GM21360 (cell line): ENCODE results near the gene AXIN1.
"Not testable (repeated sequence)": the region's sequence is repeated elsewhere in the genome, so short reads cannot be mapped to it uniquely, and the experiment has no call there.

Experiments used
- ATAC-seq: cut with Tn5 transposase; IDR thresholded peaks from one replicate; pipeline ENCODE4 v1.9.1; 2021; ENCODE audit warnings: mild to moderate bottlenecking, moderate library complexity; ENCODE audit not compliant: unreplicated experiment

Gene AXIN1

GRCh38 chr16:353404-354290, 1.1 kb upstream of the AXIN1 start:
- ATAC-seq = no peak

GRCh38 chr16:351804-352520, 561 bp downstream of the AXIN1 start:
- peak; percentile 35 for ATAC-seq

- no peak for ATAC-seq
These were observed 2.3 kb downstream of the AXIN1 start for GRCh38 chr16:350203-350602.

DNA sequence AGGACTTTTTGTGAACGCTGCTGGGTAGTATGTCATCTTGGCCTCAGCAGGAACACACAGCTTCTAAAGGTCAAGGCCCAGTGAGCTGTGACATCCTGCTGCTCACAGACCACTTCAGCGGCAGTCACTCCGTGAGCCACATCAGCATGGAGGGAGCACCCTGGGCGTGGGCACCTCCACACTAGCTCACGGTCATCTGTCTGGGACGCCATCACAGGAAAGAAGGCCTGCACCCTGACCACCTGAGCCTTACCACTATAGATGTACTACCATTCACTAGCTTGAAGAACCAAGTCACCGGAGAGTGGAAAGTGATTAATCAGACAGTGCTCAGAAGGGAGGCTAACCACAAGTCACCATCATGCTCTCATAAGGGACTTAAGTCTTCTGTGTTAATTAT, 3.3 kb downstream of the AXIN1 start:
- ATAC-seq = no peak

DNA sequence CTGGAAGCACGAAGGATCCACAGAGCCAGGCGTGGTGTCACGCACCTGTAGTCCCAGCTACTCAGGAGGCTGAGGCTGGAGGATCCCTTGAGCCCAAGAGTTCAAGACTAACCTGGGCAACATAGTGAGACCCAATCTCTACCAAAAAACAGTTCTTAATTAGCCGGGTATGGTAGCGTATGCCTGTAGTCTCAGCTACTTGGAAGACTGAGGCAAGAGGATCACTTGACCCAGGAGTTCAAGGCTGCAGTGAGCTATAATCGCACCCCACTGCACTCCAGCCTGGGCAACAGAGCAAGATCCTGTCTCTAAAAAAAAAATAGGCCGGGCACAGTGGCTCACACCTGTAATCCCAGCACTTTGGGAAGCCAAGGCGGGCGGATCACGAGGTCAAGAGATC, 4.0 kb downstream of the AXIN1 start:
- ATAC-seq = not testable (repeated sequence)

DNA sequence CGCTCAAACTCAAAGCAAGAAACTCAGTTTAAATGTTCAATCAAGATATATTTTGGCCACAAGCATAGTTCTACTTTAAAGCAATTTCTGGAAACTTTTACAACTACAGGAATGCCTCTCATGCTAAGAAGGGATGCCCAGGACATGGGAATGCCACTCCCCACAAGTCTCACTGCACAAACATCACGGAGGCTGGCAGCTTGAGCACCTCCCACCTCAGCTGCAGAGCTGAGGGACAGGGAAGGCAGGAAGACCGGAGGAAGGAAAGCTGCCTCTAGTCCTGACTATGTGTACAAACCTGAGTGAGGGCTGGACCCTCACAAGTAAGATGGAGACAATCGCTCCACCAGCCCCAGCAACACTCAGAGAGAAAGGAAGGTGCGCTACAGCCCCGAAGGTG, 5.3 kb downstream of the AXIN1 start:
- ATAC-seq = no peak

DNA sequence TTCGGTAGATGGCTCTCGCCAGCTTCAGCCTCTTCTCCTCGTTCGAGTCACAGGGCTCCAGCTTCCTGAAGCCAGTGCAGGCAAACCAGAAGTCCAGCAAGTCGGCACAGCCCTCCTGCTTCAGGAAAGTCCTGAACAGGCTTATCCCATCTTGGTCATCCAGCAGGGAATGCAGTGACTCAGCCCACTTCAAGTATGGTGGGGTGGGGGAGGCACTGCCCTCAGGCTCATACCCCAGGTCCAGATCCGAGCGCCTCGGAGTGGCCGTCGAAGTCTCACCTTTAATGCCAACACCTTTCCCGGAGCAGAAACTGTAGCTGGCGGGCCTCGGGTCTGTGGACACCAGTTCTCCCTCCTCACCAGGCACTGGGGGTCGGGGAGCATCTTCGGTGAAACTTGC, 5.9 kb downstream of the AXIN1 start:
- no peak for ATAC-seq

DNA sequence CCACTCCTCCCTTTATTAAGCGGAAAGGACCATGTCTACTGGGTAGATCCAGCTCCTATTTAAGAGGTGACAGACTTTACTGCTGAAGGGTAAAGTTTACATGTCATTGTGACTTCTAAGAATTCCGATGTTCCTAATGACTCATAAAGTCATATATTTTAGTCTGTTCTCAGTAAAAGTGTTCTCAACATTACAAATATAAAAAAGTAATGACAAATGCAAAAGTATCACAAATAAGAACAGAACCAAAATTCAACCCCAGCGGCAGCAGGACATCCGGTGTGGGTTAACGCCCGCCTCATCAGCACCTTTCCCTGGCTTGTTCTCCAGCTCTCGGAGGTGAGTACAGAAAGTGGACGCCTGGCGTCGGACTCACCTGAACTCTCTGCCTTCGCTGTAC, 6.8 kb downstream of the AXIN1 start:
- ATAC-seq = no peak

DNA sequence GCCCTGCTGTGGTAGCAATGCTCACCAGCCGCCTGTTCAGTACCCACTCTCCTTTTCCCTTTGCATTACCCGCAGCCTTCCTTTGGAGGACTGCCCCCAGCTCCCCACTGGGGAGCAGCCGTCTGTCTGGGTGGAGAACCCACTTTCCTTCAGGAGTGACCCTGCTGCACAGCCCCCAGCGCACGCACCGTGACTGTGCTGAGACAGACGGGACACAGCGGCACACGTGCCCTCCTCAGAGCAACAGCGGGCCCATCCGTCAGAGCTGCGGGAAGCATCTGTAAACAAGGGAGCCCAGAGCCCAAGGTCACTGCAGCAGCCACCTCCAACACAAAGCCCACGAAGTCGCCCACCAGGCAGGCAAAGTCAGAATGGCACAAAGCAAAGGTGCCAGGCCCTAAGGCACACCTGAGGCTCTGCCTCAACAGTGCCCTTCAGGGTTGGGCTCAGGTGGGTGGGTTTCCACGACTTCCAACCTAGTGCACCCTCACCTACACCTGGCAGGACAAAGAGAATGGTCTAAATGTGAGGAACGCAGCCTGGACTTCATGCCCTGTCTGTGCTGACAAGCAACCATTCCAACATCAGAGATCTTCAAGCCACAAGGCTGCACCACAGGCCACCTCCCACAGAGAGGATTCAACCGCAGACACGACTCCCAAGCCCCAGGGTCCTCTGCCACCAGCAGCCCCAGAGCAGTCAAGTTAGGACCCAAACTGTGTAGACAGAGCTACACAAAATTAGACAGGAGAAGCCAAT, 9.9 kb downstream of the AXIN1 start:
- ATAC-seq = no peak

DNA sequence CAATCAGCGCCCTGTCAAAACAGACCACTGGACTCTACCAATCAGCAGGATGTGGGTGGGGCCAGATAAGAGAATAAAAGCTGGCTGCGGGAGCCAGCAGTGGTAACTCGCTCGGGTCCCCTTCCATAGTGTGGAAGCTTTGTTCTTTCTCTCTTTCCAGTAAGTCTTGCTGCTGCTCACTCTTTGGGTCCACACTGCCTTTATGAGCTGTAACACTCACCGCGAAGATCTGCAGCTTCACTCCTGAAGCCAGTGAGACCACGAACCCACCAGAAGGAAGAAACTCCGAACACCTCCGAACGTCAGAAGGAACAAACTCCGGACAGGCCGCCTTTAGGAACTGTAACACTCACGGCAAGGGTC, 10.6 kb downstream of the AXIN1 start:
- ATAC-seq = not testable (repeated sequence)

GRCh38 chr16:341095-341973, 11.2 kb downstream of the AXIN1 start:
- ATAC-seq = not testable (repeated sequence)

DNA sequence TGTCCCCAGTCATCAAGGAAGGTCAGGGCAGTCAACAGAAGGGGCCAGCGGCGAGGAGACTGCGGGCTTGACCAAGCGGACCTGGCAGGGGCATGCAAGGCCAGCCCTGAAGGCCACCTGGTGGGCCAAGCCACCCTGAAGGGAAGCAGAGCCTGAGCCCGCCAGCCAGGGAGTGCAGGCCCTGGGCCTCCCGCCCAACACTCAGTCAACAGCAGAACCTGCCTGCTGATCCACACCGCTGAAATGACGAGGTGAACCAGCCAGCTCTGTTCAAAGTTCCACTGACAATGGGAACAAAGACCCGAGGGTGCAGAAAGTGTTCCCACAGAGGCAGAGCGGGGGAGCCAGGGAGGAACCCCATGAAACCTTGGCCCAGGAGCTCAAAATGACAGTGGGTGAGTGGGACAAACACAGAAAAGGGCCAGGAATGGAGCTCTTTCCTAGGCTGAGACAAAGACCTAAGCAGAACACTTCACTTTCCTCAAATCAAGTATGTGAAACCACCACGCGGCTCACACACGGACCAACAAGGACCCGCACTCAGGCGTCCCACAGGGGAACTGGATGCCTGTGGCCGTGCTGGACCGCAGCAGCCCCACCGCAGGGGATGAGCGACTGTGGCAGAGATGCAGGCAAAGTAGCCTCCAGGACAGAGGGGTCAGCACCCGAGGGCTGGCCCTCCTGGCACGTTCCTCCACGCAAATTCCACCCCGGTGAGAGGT, 12.0 kb downstream of the AXIN1 start:
- no peak for ATAC-seq

DNA sequence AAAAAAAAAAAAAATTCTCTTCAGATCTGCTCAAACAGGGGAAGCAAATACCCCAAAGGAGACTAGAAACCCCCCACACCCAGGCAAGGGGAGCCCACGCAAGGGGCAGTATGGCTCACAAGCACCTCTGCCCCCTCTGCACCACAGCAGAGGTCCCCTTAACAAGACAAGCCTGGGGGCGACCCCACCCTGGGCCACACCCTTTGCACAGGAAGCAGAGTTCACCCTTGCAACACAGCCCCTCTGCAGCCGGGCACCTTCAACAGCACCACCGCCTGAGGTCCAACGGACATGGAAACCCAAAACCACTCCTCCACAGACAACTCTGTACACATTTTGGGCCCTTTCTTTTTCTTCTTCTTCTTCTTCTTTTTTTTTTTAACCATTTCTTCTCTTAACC, 12.8 kb downstream of the AXIN1 start:
- no peak for ATAC-seq

- ATAC-seq = no peak
These were observed 14.4 kb downstream of the AXIN1 start for GRCh38 chr16:337975-338575.

GRCh38 chr16:337437-337836, 15.1 kb downstream of the AXIN1 start:
- ATAC-seq = no peak

DNA sequence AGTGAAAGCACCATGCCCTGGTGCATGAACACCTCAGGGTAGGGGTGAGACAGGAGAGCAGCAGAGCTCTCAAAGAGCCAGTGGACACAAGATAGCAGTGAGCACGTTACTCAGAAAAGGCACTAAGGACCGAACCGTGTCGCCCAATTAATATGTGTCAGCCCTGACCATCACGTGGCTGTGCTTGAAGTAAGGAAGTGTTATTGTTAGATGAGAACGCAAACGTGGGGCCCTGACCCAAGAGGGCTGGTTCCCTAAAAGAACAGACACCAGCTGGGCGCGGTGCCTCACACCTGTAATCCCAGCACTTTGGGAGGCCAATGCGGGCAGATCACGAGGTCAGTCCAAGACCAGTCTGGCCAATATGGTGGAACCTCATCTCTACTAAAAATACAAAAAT, 16.3 kb downstream of the AXIN1 start:
- ATAC-seq = no peak

DNA sequence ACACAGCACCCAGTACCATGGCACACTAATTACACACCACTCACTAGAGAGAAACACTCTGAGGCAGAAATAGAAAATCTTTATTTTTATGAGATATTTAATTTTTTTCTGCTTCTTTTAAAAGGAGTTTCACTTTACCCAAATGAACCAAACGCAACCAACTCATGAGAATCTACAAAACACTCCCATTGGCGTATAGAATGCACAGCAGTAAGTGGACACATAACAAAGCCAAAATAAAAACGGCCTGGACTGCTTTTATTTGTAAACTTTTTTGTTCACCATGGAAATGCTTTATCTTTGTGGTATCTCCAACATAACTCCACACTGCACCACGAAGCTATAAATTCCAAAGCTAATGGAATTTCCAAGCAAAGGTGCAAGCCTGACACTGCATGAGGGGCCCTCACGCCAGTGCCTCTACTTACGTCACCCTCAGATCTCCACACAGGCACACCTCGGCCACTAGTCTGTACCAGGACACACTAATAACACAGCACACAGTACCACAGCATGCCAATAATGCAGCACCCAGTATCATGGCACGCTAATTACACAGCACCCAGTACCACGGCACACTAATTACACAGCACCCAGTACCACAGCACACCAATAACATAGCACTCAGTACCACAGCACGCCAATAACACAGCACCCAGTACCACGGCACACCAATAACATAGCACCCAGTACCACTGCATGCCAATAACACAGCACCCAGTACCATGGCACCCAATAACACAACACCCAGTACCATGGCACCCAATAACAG, 17.5 kb downstream of the AXIN1 start:
- not testable (repeated sequence) for ATAC-seq

DNA sequence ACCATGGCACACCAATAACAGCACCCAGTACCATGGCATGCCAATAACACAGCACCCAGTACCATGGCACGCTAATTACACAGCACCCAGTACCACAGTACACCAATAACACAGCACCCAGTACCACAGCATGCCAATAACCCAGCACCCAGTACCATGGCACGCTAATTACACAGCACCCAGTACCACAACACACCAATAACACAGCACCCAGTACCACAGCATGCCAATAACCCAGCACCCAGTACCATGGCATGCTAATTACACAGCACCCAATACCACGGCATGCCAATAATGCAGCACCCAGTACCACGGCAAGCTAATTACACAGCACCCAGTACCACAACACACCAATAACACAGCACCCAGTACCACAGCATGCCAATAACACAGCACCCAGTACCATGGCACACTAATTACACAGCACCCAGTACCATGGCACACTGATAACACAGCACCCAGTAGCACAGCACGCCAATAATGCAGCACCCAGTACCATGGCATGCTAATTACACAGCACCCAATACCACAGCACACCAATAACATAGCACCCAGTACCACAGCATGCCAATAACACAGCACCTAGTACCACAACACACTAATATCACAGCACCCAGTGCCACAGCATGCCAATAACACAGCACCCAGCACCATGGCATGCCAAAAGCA, 18.2 kb downstream of the AXIN1 start:
- ATAC-seq = not testable (repeated sequence)
